WERI-Rb-1 (cell line): ENCODE measurements around the gene KRTAP10-9.
A peak's percentile ranks its signal among the peaks of the same experiment; 100 is the strongest.
"Not testable (repeated sequence)": the region's sequence is repeated elsewhere in the genome, so short reads cannot be mapped to it uniquely, and the experiment has no call there.

Experiments
- DNase-seq: peaks from one replicate; pipeline ENCODE4 v3.0.0-alpha.2; 2020
- H3K27ac ChIP-seq: fragments of 250-450 bp; sonication (Bioruptor Pico); 2 replicates; pipeline ENCODE4 v1.5.1; 2020; ENCODE audit warnings: mild to moderate bottlenecking, moderate library complexity
- H3K27me3 ChIP-seq: fragments of 250-450 bp; sonication (Bioruptor Pico); 2 replicates; pipeline ENCODE4 v1.5.1; 2021; ENCODE audit warnings: mild to moderate bottlenecking, low read depth, moderate library complexity; ENCODE audit not compliant: insufficient read depth, severe bottlenecking
- H3K36me3 ChIP-seq: fragments of 250-450 bp; sonication (Bioruptor Pico); 2 replicates; pipeline ENCODE4 v1.5.1; 2020; ENCODE audit warnings: mild to moderate bottlenecking, moderate library complexity
- H3K4me3 ChIP-seq: 2 replicates; pipeline ENCODE4 v1.5.1; 2011; ENCODE audit warnings: low read depth, mild to moderate bottlenecking, control low read depth, low read length
- H3K9me3 ChIP-seq: fragments of 250-450 bp; sonication (Bioruptor Pico); 2 replicates; pipeline ENCODE4 v1.5.1; 2021; ENCODE audit warnings: mild to moderate bottlenecking, moderate library complexity; ENCODE audit not compliant: severe bottlenecking
- CTCF ChIP-seq: IDR thresholded peaks from 2 replicates; pipeline ENCODE4 v1.5.1; 2011; ENCODE audit warnings: low read depth, mild to moderate bottlenecking, control low read depth, inconsistent platforms, low read length

KRTAP10-9 gene

GRCh38 chr21:44628707-44629391, 2.0 kb downstream of the KRTAP10-9 start:
- H3K4me3 ChIP-seq = no peak overlapping the region
- no peak for TF ChIP-seq CTCF
- no peaks in the 10 kb centered on the region for H3K27me3 ChIP-seq
- peaks cover 46% of the 10 kb centered on the region for H3K9me3 ChIP-seq
- no peak for DNase-seq
- H3K27ac ChIP-seq = no peak overlapping the region
- H3K36me3 ChIP-seq = no peaks in the 10 kb centered on the region

- no peak overlapping the region for H3K27ac ChIP-seq
- no peak for DNase-seq
- H3K36me3 ChIP-seq = no peaks in the 10 kb centered on the region
- H3K27me3 ChIP-seq = no peaks in the 10 kb centered on the region
- no peak overlapping the region for H3K4me3 ChIP-seq
- peaks cover 32% of the 10 kb centered on the region for H3K9me3 ChIP-seq
- no peak for TF ChIP-seq CTCF
Observed at GRCh38 chr21:44630440-44630839, 3.5 kb downstream of the KRTAP10-9 start.

- no peak for DNase-seq
- no peak for TF ChIP-seq CTCF
Observed at GRCh38 chr21:44632067-44632466, 5.2 kb downstream of the KRTAP10-9 start.

GRCh38 chr21:44636209-44637017, 9.5 kb downstream of the KRTAP10-9 start:
- peaks cover 29% of the 10 kb centered on the region for H3K9me3 ChIP-seq
- H3K36me3 ChIP-seq = no peaks in the 10 kb centered on the region
- H3K27ac ChIP-seq = no peak overlapping the region
- DNase-seq = no peak
- no peak for TF ChIP-seq CTCF
- H3K4me3 ChIP-seq = no peak overlapping the region
- H3K27me3 ChIP-seq = no peaks in the 10 kb centered on the region

More at GRCh38 chr21:44632067-44632466, 5.2 kb downstream of the KRTAP10-9 start:
- Histone ChIP-seq H3K4me3 (no peak overlapping the region), H3K27me3 (no peaks in the 10 kb centered on the region), H3K9me3 (peaks cover 25% of the 10 kb centered on the region), H3K27ac (no peak overlapping the region), H3K36me3 (no peaks in the 10 kb centered on the region)

GRCh38 chr21:44637018-44637850, 10.3 kb downstream of the KRTAP10-9 start, which contains the start of gene KRTAP10-10:
TSS of gene KRTAP10-10 (plus strand) at chr21:44637356. CDS start at chr21:44637418, 62 bp downstream.
- Histone ChIP-seq H3K9me3 (peaks cover 21% of the 10 kb centered on the region), H3K27me3 (no peaks in the 10 kb centered on the region), H3K36me3 (no peaks in the 10 kb centered on the region), H3K4me3 (no peak within 1 kb of the TSS), H3K27ac (no peak within 1 kb of the TSS)
- peak; percentile 45 for DNase-seq
- TF ChIP-seq CTCF = no peak

GRCh38 chr21:44637851-44638348, 11.0 kb downstream of the KRTAP10-9 start:
- H3K4me3 ChIP-seq, DNase-seq, H3K36me3 ChIP-seq, H3K27ac ChIP-seq, H3K27me3 ChIP-seq: not testable (repeated sequence)
- H3K9me3 ChIP-seq = peaks cover 16% of the 10 kb centered on the region

GRCh38 chr21:44638506-44639330, 11.8 kb downstream of the KRTAP10-9 start:
- DNase-seq, H3K27me3 ChIP-seq, H3K4me3 ChIP-seq, H3K27ac ChIP-seq, H3K36me3 ChIP-seq: not testable (repeated sequence)
- peaks cover 16% of the 10 kb centered on the region for H3K9me3 ChIP-seq
